Kidney (tissue), 14 donors: ENCODE results near the gene ALK. TPM values are rescaled to one million over a fixed set of nuclear protein-coding genes. Genes with fewer than 3 reads are reported as not detected.
A peak's percentile ranks its signal among the peaks of the same experiment; 100 is the strongest.

Experiments used
- DNase-seq, 5 donors: peaks; one replicate each; pipeline ENCODE4 v3.0.0-alpha.2; 2013 to 2020
- FAIRE-seq: peaks from 2 replicates; lab custom pipeline; 2012; peaks lifted over from hg19 to GRCh38; lab: Jason Lieb, UNC
- H3K27ac ChIP-seq, 2 donors: one replicate each; pipeline ENCODE4 v1.7.0; 2013; ENCODE audit warnings: low read depth in 2 of 2, low read length in 2 of 2, inconsistent platforms in 1 of 2
- H3K27me3 ChIP-seq: one replicate; pipeline ENCODE4 v1.7.1; 2013; ENCODE audit warnings: low read length, inconsistent platforms; ENCODE audit not compliant: control insufficient read depth, insufficient read depth
- H3K36me3 ChIP-seq, 3 donors: one replicate each; pipeline versions ENCODE4 v1.7.0 to v1.7.1; 2013; ENCODE audit warnings: low read length in 3 of 3, control low read depth in 1 of 3, inconsistent platforms in 1 of 3; ENCODE audit not compliant: insufficient read depth in 3 of 3, control insufficient read depth in 2 of 3
- H3K4me1 ChIP-seq, 3 donors: one replicate each; pipeline versions ENCODE4 v1.7.0 to v1.7.1; 2013; ENCODE audit warnings: low read length in 3 of 3, inconsistent platforms in 1 of 3, low read depth in 1 of 3; ENCODE audit not compliant: control insufficient read depth in 2 of 3, insufficient read depth in 2 of 3
- H3K4me3 ChIP-seq, 3 donors: one replicate each; pipeline versions ENCODE4 v1.7.0 to v1.8.1; 2013; ENCODE audit warnings: low read length in 3 of 3, control low read depth in 1 of 3, inconsistent platforms in 1 of 3
- H3K9ac ChIP-seq, 3 donors: one replicate each; pipeline versions ENCODE4 v1.7.0 to v1.7.1; 2013; ENCODE audit warnings: low read length in 3 of 3, control low read depth in 1 of 3, inconsistent platforms in 1 of 3
- H3K9me3 ChIP-seq, 3 donors: one replicate each; pipeline versions ENCODE4 v1.7.0 to v1.7.1; 2013; ENCODE audit warnings: low read length in 3 of 3, control low read depth in 1 of 3, inconsistent platforms in 1 of 3; ENCODE audit not compliant: control insufficient read depth in 2 of 3, insufficient read depth in 1 of 3
- intact Hi-C: fragments of 100-400 bp; cut with DNase I; formaldehyde crosslinking; loops from one replicate; pipeline ENCODE4 v1.11.1; 2022
- polyA plus RNA-seq: library from polyadenylated mRNA; stranded (reverse); fragments of 350-450 nt; fragmentation: Illumina TruSeq; extraction: RNeasy Lipid Tissue Mini Kit (QIAGEN cat#74804); gene quantifications from one replicate; pipeline ENCODE4 v1.2.3, GENCODE V29; 2014; ENCODE audit warnings: low read depth, low replicate concordance; ENCODE audit not compliant: insufficient read depth
- total RNA-seq: library from RNA; stranded (reverse); fragmentation: NEBNext Ultra II Directional; extraction: Animal tissue kit (Norgen Biotek cat#: 25700); gene quantifications from one replicate; pipeline ENCODE4 v1.2.1, GENCODE V29; 2021
- TF ChIP-seq, protein P1 (sequence below): IDR thresholded peaks from 3 replicates; pipeline ENCODE4 v1.5.1; 2012; ENCODE audit warnings: mild to moderate bottlenecking, moderate library complexity, borderline replicate concordance; ENCODE audit not compliant: insufficient read depth; ENCODE audit errors: extremely low read depth
- donor health status: control.
- donor health status: control.
- donor health status: control.
- donor health status: control.
- donor health status: control.
- donor health status: DM: yes; HTN: yes; CAD: no.
- donor health status: Normal renal cell carcinoma (clear cell type).

ALK gene
- total and polyA plus RNA-seq, 2 donors from 2014 or later = 0.13 TPM; not detected in 1

DNA sequence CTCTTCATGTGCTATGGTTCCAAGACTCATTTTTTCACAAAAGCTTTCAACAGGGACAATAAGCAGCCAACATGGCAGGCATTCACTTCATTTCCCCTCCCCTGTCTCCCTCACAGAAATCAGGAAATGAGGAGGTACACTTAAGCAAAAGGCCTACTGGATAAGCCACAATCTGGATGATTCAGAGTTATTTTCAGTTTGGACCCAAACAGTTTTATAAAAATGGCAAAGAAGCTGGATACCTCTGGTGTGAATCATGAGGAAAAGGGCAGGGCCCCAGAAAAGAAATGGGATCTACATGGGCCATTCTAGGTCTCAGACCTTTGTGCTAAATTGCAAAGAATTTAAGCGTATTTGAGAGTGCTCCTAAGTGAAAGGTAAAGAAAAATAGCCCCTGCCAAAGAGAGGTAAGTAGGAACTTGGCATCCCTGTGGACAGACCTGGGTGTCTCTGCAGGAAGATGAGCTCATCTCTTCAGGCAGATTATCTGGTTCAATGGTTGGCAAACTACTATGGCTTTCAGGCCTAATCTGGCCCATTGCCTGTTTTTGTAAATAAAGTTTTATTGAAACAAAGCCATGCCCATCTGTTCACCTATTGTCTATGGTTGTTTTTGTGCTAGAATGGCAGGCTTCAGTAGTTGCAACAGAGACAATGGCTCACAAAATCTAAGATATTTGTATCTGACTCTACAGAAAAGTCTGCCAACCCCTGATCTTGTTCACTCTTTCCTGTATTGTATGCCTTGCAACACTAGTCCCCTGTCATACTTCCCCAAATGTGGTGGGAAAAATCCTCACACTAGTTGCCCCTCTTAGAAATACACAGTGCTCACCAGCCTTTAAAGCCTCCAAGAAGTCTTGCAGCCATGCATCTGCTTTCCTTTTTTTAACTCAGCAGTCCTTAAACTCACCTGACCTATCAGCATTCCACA is 315.0 kb downstream of the ALK start:
- Histone ChIP-seq H3K36me3 (no peaks in the 10 kb centered on the region), H3K9ac (no peak overlapping the region), H3K4me1 (no peaks in the 10 kb centered on the region), H3K27me3 (no peaks in the 10 kb centered on the region), H3K9me3 (no peaks in the 10 kb centered on the region), H3K27ac (no peak overlapping the region), H3K4me3 (no peak overlapping the region)
- TF ChIP-seq, protein P1, sequence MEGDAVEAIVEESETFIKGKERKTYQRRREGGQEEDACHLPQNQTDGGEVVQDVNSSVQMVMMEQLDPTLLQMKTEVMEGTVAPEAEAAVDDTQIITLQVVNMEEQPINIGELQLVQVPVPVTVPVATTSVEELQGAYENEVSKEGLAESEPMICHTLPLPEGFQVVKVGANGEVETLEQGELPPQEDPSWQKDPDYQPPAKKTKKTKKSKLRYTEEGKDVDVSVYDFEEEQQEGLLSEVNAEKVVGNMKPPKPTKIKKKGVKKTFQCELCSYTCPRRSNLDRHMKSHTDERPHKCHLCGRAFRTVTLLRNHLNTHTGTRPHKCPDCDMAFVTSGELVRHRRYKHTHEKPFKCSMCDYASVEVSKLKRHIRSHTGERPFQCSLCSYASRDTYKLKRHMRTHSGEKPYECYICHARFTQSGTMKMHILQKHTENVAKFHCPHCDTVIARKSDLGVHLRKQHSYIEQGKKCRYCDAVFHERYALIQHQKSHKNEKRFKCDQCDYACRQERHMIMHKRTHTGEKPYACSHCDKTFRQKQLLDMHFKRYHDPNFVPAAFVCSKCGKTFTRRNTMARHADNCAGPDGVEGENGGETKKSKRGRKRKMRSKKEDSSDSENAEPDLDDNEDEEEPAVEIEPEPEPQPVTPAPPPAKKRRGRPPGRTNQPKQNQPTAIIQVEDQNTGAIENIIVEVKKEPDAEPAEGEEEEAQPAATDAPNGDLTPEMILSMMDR = no peak
- intact Hi-C loops = no loop called here
- FAIRE-seq = no peak
- no peak for DNase-seq

DNA sequence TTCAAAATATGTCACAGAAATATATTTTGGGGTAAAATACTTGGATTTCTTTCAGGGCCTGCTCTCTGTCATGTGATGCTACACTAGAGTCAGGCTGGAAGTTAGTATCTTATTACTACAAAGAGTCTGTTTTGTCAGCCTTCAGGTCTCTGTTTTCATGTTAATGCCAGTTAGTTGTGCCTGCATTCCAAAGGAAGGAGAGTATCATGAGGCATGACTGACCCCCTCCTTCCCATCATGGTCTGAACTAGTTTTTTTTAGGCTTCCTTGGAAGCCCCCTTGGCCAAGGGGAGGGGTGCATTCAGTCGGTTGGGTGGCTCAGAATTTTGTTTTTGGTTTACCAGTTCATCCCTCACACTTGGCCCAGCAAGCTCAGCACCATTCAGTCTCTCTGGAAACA is 318.0 kb downstream of the ALK start:
- DNase-seq (peak in 1 of 5 donors; percentile 22), FAIRE-seq (no peak)
- Histone ChIP-seq H3K9me3 (peaks cover 0 to 4% (median 0%) of the 10 kb centered on the region in 3 donors), H3K4me3 (no peak overlapping the region), H3K9ac (no peak overlapping the region), H3K27ac (no peak overlapping the region), H3K27me3 (no peaks in the 10 kb centered on the region), H3K36me3 (no peaks in the 10 kb centered on the region), H3K4me1 (no peaks in the 10 kb centered on the region)
- intact Hi-C loops = no loop called here
- TF ChIP-seq, protein P1 = no peak

DNA sequence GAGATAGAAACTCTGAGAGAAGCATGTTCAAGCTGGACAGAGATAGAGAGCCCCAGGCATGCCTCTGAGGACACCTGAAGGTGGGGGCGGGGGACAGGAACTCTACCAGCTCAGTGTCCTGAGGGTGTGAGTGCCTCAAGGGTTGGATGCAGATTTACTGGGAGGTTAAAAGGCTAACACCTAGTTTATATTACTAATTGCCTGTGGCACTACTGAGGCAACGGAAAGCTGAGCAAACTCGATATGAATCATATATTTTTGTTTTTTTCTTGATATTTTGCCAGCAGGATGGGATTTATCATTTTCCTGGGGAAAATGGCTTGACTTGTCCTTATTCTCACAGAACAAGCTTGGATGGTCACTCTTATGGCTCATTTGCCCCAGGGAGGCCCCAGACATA is 319.5 kb downstream of the ALK start:
- H3K9ac ChIP-seq = no peak overlapping the region
- DNase-seq (no peak), FAIRE-seq (no peak)
- intact Hi-C loops = no loop called here
- H3K27me3 ChIP-seq = no peaks in the 10 kb centered on the region
- H3K4me1 ChIP-seq = no peaks in the 10 kb centered on the region
- no peak overlapping the region for H3K4me3 ChIP-seq
- TF ChIP-seq, protein P1 = no peak
- no peak overlapping the region for H3K27ac ChIP-seq
- no peaks in the 10 kb centered on the region for H3K36me3 ChIP-seq
- H3K9me3 ChIP-seq = peaks cover 0 to 4% (median 0%) of the 10 kb centered on the region in 3 donors
